HepG2 (cell line): ENCODE results near the gene NFATC3. TPM values are rescaled to one million over a fixed set of nuclear protein-coding genes. Genes with fewer than 3 reads are reported as not detected.

Experiments
- ARID2 ChIP-seq: sonication (generic); formaldehyde crosslinking; IDR thresholded peaks from 2 replicates; pipeline ENCODE4 v1.8.1; 2022; ENCODE audit warnings: mild to moderate bottlenecking, missing genetic modification reagents, borderline replicate concordance
- CHD4 ChIP-seq: fragments of 200-600 bp; sonication (generic); IDR thresholded peaks from 2 replicates; pipeline ENCODE4 v1.7.0; 2017; ENCODE audit warnings: mild to moderate bottlenecking, low read length, borderline replicate concordance
- HNRNPK ChIP-seq: fragments of 200-400 bp; formaldehyde crosslinking; IDR thresholded peaks from 2 replicates; pipeline ENCODE4 v1.6.1; 2018; ENCODE audit warnings: low read length, low read depth, moderate library complexity, mild to moderate bottlenecking; ENCODE audit not compliant: poor library complexity, severe bottlenecking
- HOXA3 ChIP-seq: sonication (generic); formaldehyde crosslinking; IDR thresholded peaks from 2 replicates; pipeline ENCODE4 v1.5.0; 2020; ENCODE audit warnings: missing genetic modification reagents
- HOXA7 ChIP-seq: sonication (generic); formaldehyde crosslinking; IDR thresholded peaks from 2 replicates; pipeline ENCODE4 v1.8.1; 2022; ENCODE audit warnings: mild to moderate bottlenecking, missing genetic modification reagents, moderate library complexity
- JARID2 ChIP-seq: sonication (generic); formaldehyde crosslinking; IDR thresholded peaks from 2 replicates; pipeline ENCODE4 v1.8.1; 2023; ENCODE audit warnings: missing genetic modification reagents, inconsistent platforms; ENCODE audit not compliant: insufficient replicate concordance
- KDM4B ChIP-seq: sonication (generic); formaldehyde crosslinking; IDR thresholded peaks from 2 replicates; pipeline ENCODE4 v1.4.0; 2020; ENCODE audit warnings: missing genetic modification reagents
- KDM6A ChIP-seq: IDR thresholded peaks from 2 replicates; pipeline ENCODE4 v1.6.1; 2016; ENCODE audit warnings: low read depth
- MAF1 ChIP-seq: sonication (generic); formaldehyde crosslinking; IDR thresholded peaks from 2 replicates; pipeline ENCODE4 v1.5.0; 2020; ENCODE audit warnings: missing genetic modification reagents, borderline replicate concordance
- NCOA1 ChIP-seq: sonication (generic); formaldehyde crosslinking; IDR thresholded peaks from 2 replicates; pipeline ENCODE4 v1.9.0; 2021; ENCODE audit warnings: missing genetic modification reagents
- NCOR1 ChIP-seq: fragments of 200-600 bp; sonication (generic); IDR thresholded peaks from 2 replicates; pipeline ENCODE4 v1.7.0; 2017; ENCODE audit warnings: antibody characterized with exemption, low read length, borderline replicate concordance
- NR3C1 ChIP-seq: sonication (generic); formaldehyde crosslinking; IDR thresholded peaks from 2 replicates; pipeline ENCODE4 v1.4.0; 2020; ENCODE audit warnings: missing genetic modification reagents
- PHF20 ChIP-seq: sonication (generic); formaldehyde crosslinking; IDR thresholded peaks from 2 replicates; pipeline ENCODE4 v1.5.0; 2020; ENCODE audit warnings: mild to moderate bottlenecking, missing genetic modification reagents
- POGZ ChIP-seq: sonication (generic); formaldehyde crosslinking; IDR thresholded peaks from 2 replicates; pipeline ENCODE4 v1.4.0; 2020; ENCODE audit warnings: mild to moderate bottlenecking, missing genetic modification reagents
- RAD51 ChIP-seq: fragments of 450-650 bp; IDR thresholded peaks from 2 replicates; pipeline ENCODE4 v1.6.1; 2016; ENCODE audit warnings: borderline replicate concordance
- RFXAP ChIP-seq: sonication (generic); formaldehyde crosslinking; IDR thresholded peaks from 2 replicates; pipeline ENCODE4 v1.4.0; 2020; ENCODE audit warnings: missing genetic modification reagents, borderline replicate concordance
- RXRA ChIP-seq: sonication (generic); formaldehyde crosslinking; IDR thresholded peaks from 2 replicates; pipeline ENCODE4 v1.5.1; 2020; ENCODE audit warnings: missing genetic modification reagents
- SMAD3 ChIP-seq: sonication (generic); formaldehyde crosslinking; IDR thresholded peaks from 2 replicates; pipeline ENCODE4 v1.4.0; 2020; ENCODE audit warnings: missing genetic modification reagents
- SOX13 ChIP-seq, 3 experiments: fragments of 450-650 bp in 1 of 3; sonication (generic) in 1 of 3; formaldehyde crosslinking in 1 of 3; IDR thresholded peaks in 2 of 3; conservative IDR thresholded peaks in 1 of 3; 2 replicates each; pipeline versions ENCODE4 v1.5.0 to v1.6.1; 2016 to 2020; ENCODE audit warnings: antibody characterized with exemption in 1 of 3, mild to moderate bottlenecking in 1 of 3, missing compliant biosample characterization in 1 of 3, missing genetic modification reagents in 1 of 3, moderate library complexity in 1 of 3
- TSC22D2 ChIP-seq: sonication (generic); formaldehyde crosslinking; IDR thresholded peaks from 2 replicates; pipeline ENCODE4 v1.5.1; 2020; ENCODE audit warnings: missing genetic modification reagents, mild to moderate bottlenecking, borderline replicate concordance
- ZNF430 ChIP-seq: sonication (generic); formaldehyde crosslinking; IDR thresholded peaks from 2 replicates; pipeline ENCODE4 v1.9.0; 2021; ENCODE audit warnings: mild to moderate bottlenecking, missing genetic modification reagents
- ZNF605 ChIP-seq: sonication (generic); formaldehyde crosslinking; IDR thresholded peaks from 2 replicates; pipeline ENCODE4 v1.8.0; 2022; ENCODE audit warnings: mild to moderate bottlenecking, missing genetic modification reagents
- ZNF678 ChIP-seq: sonication (generic); formaldehyde crosslinking; IDR thresholded peaks from 2 replicates; pipeline ENCODE4 v1.4.0; 2020; ENCODE audit warnings: mild to moderate bottlenecking, missing genetic modification reagents
- ZNF777 ChIP-seq: sonication (generic); formaldehyde crosslinking; IDR thresholded peaks from 2 replicates; pipeline ENCODE4 v1.4.0; 2020; ENCODE audit warnings: missing genetic modification reagents
- ZNF878 ChIP-seq: sonication (generic); formaldehyde crosslinking; IDR thresholded peaks from 2 replicates; pipeline ENCODE4 v1.8.1; 2023; ENCODE audit warnings: mild to moderate bottlenecking, missing genetic modification reagents, moderate library complexity
- polyA plus RNA-seq, 8 experiments: library from polyadenylated mRNA; depleted of rRNA in 3 of 8; stranded (reverse) in 7 of 8; unstranded in 1 of 8; fragments of >200 nt; fragmentation: Illumina TruSeq in 4 of 8; extraction: Trizol in 4 of 8; gene quantifications; 2 replicates each; pipeline versions ENCODE4 v1.2.1 to v1.2.3, GENCODE V29; 2011 to 2016; ENCODE audit warnings: low read depth in 4 of 8, missing spikeins in 1 of 8, mixed read lengths in 1 of 8; ENCODE audit not compliant: insufficient read depth in 1 of 8
- total RNA-seq, 5 experiments: library from RNA; depleted of rRNA; stranded (reverse); fragments of >200 nt; fragmentation: Illumina TruSeq; extraction: Trizol; gene quantifications; 2 replicates each; pipeline ENCODE4 v1.2.3, GENCODE V29; 2016; ENCODE audit warnings: low read depth in 1 of 5
- TF ChIP-seq, protein P1 (sequence below): sonication (generic); formaldehyde crosslinking; IDR thresholded peaks from 2 replicates; pipeline ENCODE4 v1.4.0; 2020; ENCODE audit warnings: missing genetic modification reagents
- TF ChIP-seq, protein P2 (sequence below): sonication (generic); formaldehyde crosslinking; IDR thresholded peaks from 2 replicates; pipeline ENCODE4 v1.9.0; 2021; ENCODE audit warnings: missing genetic modification reagents, borderline replicate concordance
- TF ChIP-seq, protein P3 (sequence below): sonication (generic); formaldehyde crosslinking; IDR thresholded peaks from 2 replicates; pipeline ENCODE4 v1.8.0; 2023; ENCODE audit warnings: mild to moderate bottlenecking, missing genetic modification reagents

The NFATC3 gene
- total and polyA plus RNA-seq, 2 of the 13 experiments (the other 11 are each of a cell fraction or from before 2014, with no cell fraction given): 52.6 to 62.7 TPM

DNA sequence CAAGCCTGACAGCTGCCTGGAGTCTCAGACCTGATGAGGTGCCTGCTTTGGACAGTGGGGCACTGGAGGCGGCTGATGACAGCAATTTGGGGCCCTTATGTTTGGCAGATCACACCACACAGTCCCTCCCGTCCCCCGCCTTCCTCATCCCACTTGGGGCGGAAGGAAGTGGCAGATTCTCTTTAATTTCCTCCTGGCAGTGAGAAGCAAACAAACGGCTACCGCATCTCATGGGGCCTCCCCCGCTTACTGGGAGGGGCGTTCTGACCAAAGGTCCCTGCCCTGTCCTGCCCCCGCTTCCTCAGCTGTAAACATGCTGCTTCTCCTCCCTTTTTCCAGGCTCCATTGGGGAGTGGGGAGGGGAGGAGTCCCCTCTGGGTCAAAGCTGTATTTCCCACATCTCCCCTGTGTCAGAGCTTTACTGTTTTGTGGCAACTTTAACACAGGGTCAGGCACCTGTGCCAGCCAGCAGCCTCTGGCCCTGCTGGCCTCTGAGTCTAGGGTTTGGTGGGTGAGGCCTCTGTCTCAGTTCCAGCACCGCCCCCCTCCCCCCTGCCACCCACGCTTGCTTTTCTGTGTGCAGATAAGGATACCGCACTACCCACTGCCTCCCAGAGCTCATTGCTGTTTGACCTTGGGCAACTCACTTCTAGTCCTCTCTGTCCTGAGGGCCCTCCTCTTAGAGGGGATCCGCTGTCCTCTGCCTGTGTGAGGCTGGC lies 5.4 kb upstream of the NFATC3 start (continued):
- TF ChIP-seq, protein P1, sequence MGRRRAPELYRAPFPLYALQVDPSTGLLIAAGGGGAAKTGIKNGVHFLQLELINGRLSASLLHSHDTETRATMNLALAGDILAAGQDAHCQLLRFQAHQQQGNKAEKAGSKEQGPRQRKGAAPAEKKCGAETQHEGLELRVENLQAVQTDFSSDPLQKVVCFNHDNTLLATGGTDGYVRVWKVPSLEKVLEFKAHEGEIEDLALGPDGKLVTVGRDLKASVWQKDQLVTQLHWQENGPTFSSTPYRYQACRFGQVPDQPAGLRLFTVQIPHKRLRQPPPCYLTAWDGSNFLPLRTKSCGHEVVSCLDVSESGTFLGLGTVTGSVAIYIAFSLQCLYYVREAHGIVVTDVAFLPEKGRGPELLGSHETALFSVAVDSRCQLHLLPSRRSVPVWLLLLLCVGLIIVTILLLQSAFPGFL (CRISPR knock-in tag): no peak
- TF ChIP-seq CHD4 (peak; percentile 51; the same call in 1 of the 2 replicates), RFXAP (CRISPR knock-in tag) (peak; percentile 93), NR3C1 (CRISPR knock-in tag) (no peak), JARID2 (CRISPR knock-in tag) (peak; percentile 16), NCOA1 (no peak; the same call in 1 of the 2 replicates), HNRNPK (no peak), ZNF878 (CRISPR knock-in tag) (peak; percentile 96; the same call in 1 of the 2 replicates), ZNF678 (CRISPR knock-in tag) (0 out of 2 replicates have a peak, but pooled peaks have one; percentile 43), ZNF777 (CRISPR knock-in tag) (peak; percentile 49), PHF20 (CRISPR knock-in tag) (no peak; the same call in 1 of the 2 replicates), MAF1 (peak; percentile 73; the same call in 1 of the 2 replicates), KDM6A (CRISPR knock-in tag) (peak; percentile 99), ZNF605 (CRISPR knock-in tag) (no peak; the same call in 1 of the 2 replicates), NCOR1 (peak; percentile 97), ARID2 (CRISPR knock-in tag) (peak; percentile 98), HOXA7 (CRISPR knock-in tag) (no peak), ZNF430 (peak; percentile 85), RXRA (peak; percentile 97), KDM4B (peak; percentile 68), POGZ (peak; percentile 69), SOX13 (IDR thresholded peaks at IDR 0.05) (peak; percentile 71; the same call in 1 of the 2 replicates), SOX13 (CRISPR knock-in tag; conservative IDR thresholded peaks at IDR 0.05 in 1 of 2, IDR thresholded peaks at IDR 0.05 in 1 of 2) (peak in 1 of 2 experiments; percentile 82; a peak in 2 of 4 replicates), SMAD3 (CRISPR knock-in tag) (peak; percentile 45), HOXA3 (CRISPR knock-in tag) (peak; percentile 94), RAD51 (no peak), TSC22D2 (CRISPR knock-in tag) (peak; percentile 57)
- TF ChIP-seq, protein P2, sequence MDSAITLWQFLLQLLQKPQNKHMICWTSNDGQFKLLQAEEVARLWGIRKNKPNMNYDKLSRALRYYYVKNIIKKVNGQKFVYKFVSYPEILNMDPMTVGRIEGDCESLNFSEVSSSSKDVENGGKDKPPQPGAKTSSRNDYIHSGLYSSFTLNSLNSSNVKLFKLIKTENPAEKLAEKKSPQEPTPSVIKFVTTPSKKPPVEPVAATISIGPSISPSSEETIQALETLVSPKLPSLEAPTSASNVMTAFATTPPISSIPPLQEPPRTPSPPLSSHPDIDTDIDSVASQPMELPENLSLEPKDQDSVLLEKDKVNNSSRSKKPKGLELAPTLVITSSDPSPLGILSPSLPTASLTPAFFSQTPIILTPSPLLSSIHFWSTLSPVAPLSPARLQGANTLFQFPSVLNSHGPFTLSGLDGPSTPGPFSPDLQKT (CRISPR knock-in tag): no peak; the same call in 1 of the 2 replicates
- TF ChIP-seq, protein P3, sequence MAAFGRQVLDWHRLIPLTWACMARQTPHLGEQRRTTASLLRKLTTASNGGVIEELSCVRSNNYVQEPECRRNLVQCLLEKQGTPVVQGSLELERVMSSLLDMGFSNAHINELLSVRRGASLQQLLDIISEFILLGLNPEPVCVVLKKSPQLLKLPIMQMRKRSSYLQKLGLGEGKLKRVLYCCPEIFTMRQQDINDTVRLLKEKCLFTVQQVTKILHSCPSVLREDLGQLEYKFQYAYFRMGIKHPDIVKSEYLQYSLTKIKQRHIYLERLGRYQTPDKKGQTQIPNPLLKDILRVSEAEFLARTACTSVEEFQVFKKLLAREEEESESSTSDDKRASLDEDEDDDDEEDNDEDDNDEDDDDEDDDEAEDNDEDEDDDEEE (CRISPR knock-in tag): no peak
